Neural cell (in vitro differentiated cells): Measurements from ENCODE around the gene PPHLN1. TPM values are rescaled to one million over a fixed set of nuclear protein-coding genes. Genes with fewer than 3 reads are reported as not detected.

Experiments used
- H2AFZ ChIP-seq: fragments of 200-600, 300-800 bp; sonication (generic), shearing (Covaris generic); 2 replicates; pipeline ENCODE4 v1.6.0; 2014; ENCODE audit warnings: low read depth, mild to moderate bottlenecking, antibody characterized with exemption, low read length, moderate library complexity
- H3F3A ChIP-seq: fragments of 200-600 bp; shearing (Covaris generic); 2 replicates; pipeline ENCODE4 v1.6.1; 2016; ENCODE audit warnings: mild to moderate bottlenecking, moderate library complexity, mixed read lengths, antibody characterized with exemption, low read length; ENCODE audit not compliant: insufficient read depth, poor library complexity, severe bottlenecking
- H3K27ac ChIP-seq: fragments of 200-600, 300-800 bp; sonication (generic), shearing (Covaris generic); 2 replicates; pipeline ENCODE4 v1.5.1; 2014; ENCODE audit warnings: mild to moderate bottlenecking, low read length, moderate library complexity
- H3K27me3 ChIP-seq: fragments of 300-800, 200-600 bp; sonication (generic), shearing (Covaris generic); 2 replicates; pipeline ENCODE4 v1.6.0; 2014; ENCODE audit warnings: mild to moderate bottlenecking, low read depth, low read length, moderate library complexity; ENCODE audit not compliant: insufficient read depth
- H3K36me3 ChIP-seq: fragments of 300-800, 200-600 bp; sonication (generic), shearing (Covaris generic); 2 replicates; pipeline ENCODE4 v1.5.1; 2014; ENCODE audit warnings: mild to moderate bottlenecking, antibody characterized with exemption, low read length, moderate library complexity; ENCODE audit not compliant: insufficient read depth
- H3K4me2 ChIP-seq: fragments of 300-800, 200-600 bp; sonication (generic), shearing (Covaris generic); 2 replicates; pipeline ENCODE4 v1.6.0; 2014; ENCODE audit warnings: mild to moderate bottlenecking, low read length
- H3K4me3 ChIP-seq: fragments of 300-800, 200-600 bp; sonication (generic), shearing (Covaris generic); 2 replicates; pipeline ENCODE4 v1.5.1; 2014; ENCODE audit warnings: mild to moderate bottlenecking, low read length, moderate library complexity
- H3K79me2 ChIP-seq: fragments of 200-600 bp; shearing (Covaris generic); replicated peaks from 2 replicates; pipeline ENCODE4 v1.6.0; 2014; ENCODE audit warnings: mild to moderate bottlenecking, low read length, moderate library complexity; ENCODE audit not compliant: insufficient read depth
- H3K9ac ChIP-seq: fragments of 300-800, 200-600 bp; sonication (generic), shearing (Covaris generic); 2 replicates; pipeline ENCODE4 v1.6.1; 2016; ENCODE audit warnings: mild to moderate bottlenecking, low read length, mixed read lengths
- H3K9me2 ChIP-seq: fragments of 200-600 bp; shearing (Covaris generic); 2 replicates; pipeline ENCODE4 v1.6.1; 2016; ENCODE audit warnings: mild to moderate bottlenecking, low read length, mixed read lengths; ENCODE audit not compliant: insufficient read depth
- H3K9me3 ChIP-seq: fragments of 200-600, 300-800 bp; sonication (generic), shearing (Covaris generic); 2 replicates; pipeline ENCODE4 v1.6.1; 2016; ENCODE audit warnings: mild to moderate bottlenecking, mixed run types, low read length, moderate library complexity, mixed read lengths
- H4K20me1 ChIP-seq: fragments of 200-600 bp; shearing (Covaris generic); 2 replicates; pipeline ENCODE4 v1.6.1; 2016; ENCODE audit warnings: mild to moderate bottlenecking, mixed run types; ENCODE audit not compliant: insufficient read depth
- CTCF ChIP-seq: fragments of 450-650 bp; IDR thresholded peaks from 2 replicates; pipeline ENCODE4 v1.5.1; 2014; ENCODE audit warnings: antibody characterized with exemption, mild to moderate bottlenecking, moderate library complexity; ENCODE audit not compliant: poor library complexity, severe bottlenecking
- EP300 ChIP-seq: fragments of 450-650 bp; conservative IDR thresholded peaks from 2 replicates; pipeline ENCODE4 v1.6.1; 2014; ENCODE audit warnings: antibody characterized with exemption, mild to moderate bottlenecking, moderate library complexity; ENCODE audit not compliant: poor library complexity, severe bottlenecking
- EZH2 ChIP-seq: fragments of 200-600, 300-800 bp; shearing (Covaris generic), sonication (generic); IDR thresholded peaks from 2 replicates; pipeline ENCODE4 v1.6.1; 2014; ENCODE audit warnings: antibody characterized with exemption, low read length, borderline replicate concordance, mild to moderate bottlenecking; ENCODE audit not compliant: insufficient read depth, poor library complexity, severe bottlenecking
- MXI1 ChIP-seq: fragments of 450-650 bp; conservative IDR thresholded peaks from 2 replicates; pipeline ENCODE4 v1.6.1; 2014; ENCODE audit warnings: antibody characterized with exemption, mild to moderate bottlenecking; ENCODE audit not compliant: poor library complexity, severe bottlenecking
- POLR2AphosphoS5 ChIP-seq: IDR thresholded peaks from 2 replicates; pipeline ENCODE4 v1.6.1; 2012
- RAD21 ChIP-seq: fragments of 450-650 bp; conservative IDR thresholded peaks from 2 replicates; pipeline ENCODE4 v1.6.1; 2014; ENCODE audit warnings: antibody characterized with exemption, mild to moderate bottlenecking, moderate library complexity
- REST ChIP-seq: IDR thresholded peaks from 2 replicates; pipeline ENCODE4 v1.6.1; 2012; ENCODE audit warnings: borderline replicate concordance
- SMC3 ChIP-seq: fragments of 450-650 bp; conservative IDR thresholded peaks from 2 replicates; pipeline ENCODE4 v1.6.1; 2014; ENCODE audit warnings: antibody characterized with exemption, mild to moderate bottlenecking, moderate library complexity; ENCODE audit not compliant: poor library complexity
- TAF1 ChIP-seq: IDR thresholded peaks from 2 replicates; pipeline ENCODE4 v1.6.1; 2012; ENCODE audit warnings: low read depth
- polyA plus RNA-seq: library from polyadenylated mRNA; depleted of rRNA; stranded (reverse); fragments of >200 nt; gene quantifications from 2 replicates; pipeline ENCODE4 v1.2.3, GENCODE V29; 2014

The PPHLN1 gene
- polyA plus RNA-seq, 1 donor from 2014 or later: 192 TPM

GRCh38 chr12:42469355-42470175, 143.6 kb downstream of the PPHLN1 start:
- Histone ChIP-seq H3K36me3 (peaks cover 11% of the 10 kb centered on the region), H3K9me2 (no peaks in the 10 kb centered on the region), H3K79me2 (no peaks in the 10 kb centered on the region), H4K20me1 (no peaks in the 10 kb centered on the region), H2AFZ (no peak overlapping the region), H3K27me3 (no peaks in the 10 kb centered on the region), H3K9me3 (no peaks in the 10 kb centered on the region), H3K4me2 (no peak overlapping the region), H3K27ac (no peak overlapping the region), H3K4me3 (no peak overlapping the region), H3K9ac (no peak overlapping the region), H3F3A (no peaks in the 10 kb centered on the region)
- TF ChIP-seq SMC3 (no peak), CTCF (no peak), MXI1 (no peak), REST (no peak), RAD21 (no peak), TAF1 (no peak), POLR2AphosphoS5 (no peak), EZH2 (no peak), EP300 (no peak)

DNA sequence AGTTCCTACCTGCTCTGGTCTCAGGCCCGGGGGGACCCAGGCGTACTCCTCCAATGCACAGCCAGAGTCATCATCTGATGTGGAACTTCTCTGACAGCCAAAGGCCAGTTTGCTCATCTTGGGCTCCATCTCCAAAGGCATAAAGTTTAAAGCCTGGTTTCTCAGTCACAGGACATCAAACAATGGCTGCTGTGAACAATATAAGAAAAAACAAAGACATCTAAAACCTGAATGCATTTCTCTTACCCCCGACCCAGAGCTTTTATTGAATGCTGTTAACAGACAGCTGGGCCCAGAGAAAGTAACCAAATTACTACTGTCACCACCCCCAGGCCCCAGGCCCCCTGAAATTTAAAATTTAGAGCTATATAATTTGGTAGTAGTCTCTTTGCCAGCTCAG, 146.4 kb downstream of the PPHLN1 start:
- no peak overlapping the region for H3K4me2 ChIP-seq
- TF ChIP-seq EZH2 (no peak), EP300 (no peak), CTCF (no peak), MXI1 (no peak), POLR2AphosphoS5 (no peak), SMC3 (no peak), RAD21 (no peak), TAF1 (no peak)
- no peaks in the 10 kb centered on the region for H3K9me2 ChIP-seq
- H2AFZ ChIP-seq: no peak overlapping the region
- H3K9me3 ChIP-seq: no peaks in the 10 kb centered on the region
- H3K27me3 ChIP-seq: no peaks in the 10 kb centered on the region
- no peaks in the 10 kb centered on the region for H3K36me3 ChIP-seq
- H3K4me3 ChIP-seq: no peak overlapping the region
- H3K27ac ChIP-seq: no peak overlapping the region
- H4K20me1 ChIP-seq: no peaks in the 10 kb centered on the region
- no peak overlapping the region for H3K9ac ChIP-seq
- no peaks in the 10 kb centered on the region for H3F3A ChIP-seq
- H3K79me2 ChIP-seq: peaks cover 4% of the 10 kb centered on the region
